NCI-H128 (cell line): ENCODE data around the gene NYAP2.

Source experiments
- DNase-seq: peaks from one replicate; lab custom pipeline; 2025; ENCODE audit not compliant: unreplicated experiment; lab: John Stamatoyannopoulos, UW

Gene NYAP2

DNA sequence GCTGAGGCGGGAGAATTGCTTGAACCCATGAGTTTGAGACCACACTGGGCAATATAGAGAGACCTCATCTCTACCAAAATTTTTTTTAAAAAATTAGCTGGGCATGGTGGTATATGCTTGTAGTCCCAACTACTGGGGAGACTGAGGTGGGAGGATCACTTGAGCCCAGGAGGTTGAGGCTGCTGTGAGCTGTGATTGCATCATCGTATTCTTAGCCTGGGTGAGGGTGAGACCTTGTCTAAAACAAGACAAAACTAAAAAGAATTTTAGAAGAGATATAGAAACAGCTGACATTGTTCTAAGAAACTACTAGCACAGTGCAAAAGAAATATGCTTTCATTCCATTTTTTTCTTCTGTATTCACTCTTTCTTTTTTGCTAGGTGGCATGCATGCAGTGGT lies 298.4 kb downstream of the NYAP2 start:
- no peak for DNase-seq
